Effector CD4-positive, alpha-beta T cell (primary cell): ENCODE results near the gene MYL10.

Source experiments
- DNase-seq: peaks from one replicate; pipeline ENCODE4 v3.0.0-alpha.2; 2020

Gene MYL10

GRCh38 chr7:101595246-101595645, 33.9 kb downstream of the MYL10 start:
- no peak for DNase-seq

GRCh38 chr7:101594790-101595189, 34.3 kb downstream of the MYL10 start:
- no peak for DNase-seq

DNA sequence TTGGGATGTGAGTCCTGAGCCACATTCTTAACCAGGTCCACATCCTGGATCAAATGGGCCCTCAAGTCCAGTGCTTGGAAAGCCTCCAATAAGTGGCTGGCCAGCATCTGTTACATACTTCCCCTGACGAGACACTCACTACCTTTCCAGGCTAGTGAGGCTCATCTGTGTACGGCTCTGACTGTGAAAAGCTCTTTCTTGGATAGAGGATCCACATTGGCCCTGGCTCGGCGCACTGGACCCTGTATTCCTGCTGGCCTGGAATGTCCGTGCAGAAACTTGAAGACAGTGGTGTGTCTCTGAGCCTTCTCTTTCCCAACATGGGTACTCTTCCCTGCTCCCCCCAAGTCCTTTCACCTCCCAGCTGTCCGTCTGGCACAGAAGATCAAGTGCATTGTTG, 35.5 kb downstream of the MYL10 start:
- DNase-seq = no peak

GRCh38 chr7:101591504-101591903, 37.6 kb downstream of the MYL10 start:
- DNase-seq = no peak

GRCh38 chr7:101590663-101591435, 38.2 kb downstream of the MYL10 start:
- DNase-seq = no peak

- DNase-seq = no peak
These were observed 39.0 kb downstream of the MYL10 start for GRCh38 chr7:101589976-101590662.

DNA sequence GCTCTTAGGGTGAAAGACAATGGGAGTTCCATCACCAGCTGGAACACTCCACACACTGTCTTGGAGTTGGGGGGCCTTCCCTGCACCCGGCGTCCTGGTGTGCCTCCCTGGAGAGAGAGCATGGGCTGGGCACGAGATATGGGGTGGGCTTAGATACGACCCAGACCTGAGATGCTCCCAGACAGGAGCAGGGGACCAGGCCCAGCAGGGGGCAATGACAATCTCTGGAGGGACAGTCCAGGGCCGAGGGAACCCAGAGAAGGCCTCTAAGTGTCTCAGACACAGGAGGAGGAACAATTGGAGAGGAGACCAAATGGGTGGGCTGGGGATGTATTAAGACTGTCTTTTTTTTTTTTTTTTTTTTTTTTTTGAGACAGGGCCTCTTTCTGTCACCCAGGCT, 40.0 kb downstream of the MYL10 start:
- DNase-seq = no peak

GRCh38 chr7:101588131-101588935, 40.8 kb downstream of the MYL10 start:
- DNase-seq = no peak

DNA sequence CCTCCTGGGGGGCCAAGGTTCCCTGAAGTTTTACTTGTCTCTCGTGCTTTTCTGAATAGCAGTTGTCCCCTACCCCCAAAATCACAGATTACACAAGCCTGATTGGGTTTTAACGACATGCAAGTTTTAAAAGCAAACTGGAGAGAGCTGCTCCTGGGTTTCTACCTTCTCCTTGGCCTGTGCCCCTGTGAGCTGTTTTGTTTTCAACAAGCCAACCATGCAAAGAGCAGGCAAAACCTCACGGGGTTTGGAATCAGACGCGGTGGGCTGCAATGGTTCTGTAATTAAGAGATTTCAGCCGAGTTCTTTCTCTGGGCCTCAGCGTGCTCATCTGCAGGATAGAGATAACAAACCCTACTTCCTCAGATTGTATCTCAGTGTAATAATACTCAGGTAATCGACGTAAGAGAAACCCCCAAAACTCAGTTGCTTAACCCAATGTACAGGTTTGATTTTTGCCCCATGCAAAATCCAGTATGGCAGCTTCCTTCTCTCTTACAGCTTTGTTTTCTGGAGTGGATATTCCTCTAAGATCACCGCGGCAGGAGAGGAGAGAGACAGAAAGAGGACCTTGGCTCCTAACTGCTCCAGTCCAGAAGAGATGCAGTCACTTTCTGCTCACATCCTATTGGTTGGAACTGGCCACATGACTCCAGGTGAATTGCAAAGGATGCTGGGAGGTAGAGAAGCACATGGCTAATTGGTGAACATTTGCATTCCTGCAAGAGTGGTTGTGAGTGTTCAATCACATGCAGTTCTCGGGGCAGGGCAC, 42.0 kb downstream of the MYL10 start:
- DNase-seq = no peak

DNA sequence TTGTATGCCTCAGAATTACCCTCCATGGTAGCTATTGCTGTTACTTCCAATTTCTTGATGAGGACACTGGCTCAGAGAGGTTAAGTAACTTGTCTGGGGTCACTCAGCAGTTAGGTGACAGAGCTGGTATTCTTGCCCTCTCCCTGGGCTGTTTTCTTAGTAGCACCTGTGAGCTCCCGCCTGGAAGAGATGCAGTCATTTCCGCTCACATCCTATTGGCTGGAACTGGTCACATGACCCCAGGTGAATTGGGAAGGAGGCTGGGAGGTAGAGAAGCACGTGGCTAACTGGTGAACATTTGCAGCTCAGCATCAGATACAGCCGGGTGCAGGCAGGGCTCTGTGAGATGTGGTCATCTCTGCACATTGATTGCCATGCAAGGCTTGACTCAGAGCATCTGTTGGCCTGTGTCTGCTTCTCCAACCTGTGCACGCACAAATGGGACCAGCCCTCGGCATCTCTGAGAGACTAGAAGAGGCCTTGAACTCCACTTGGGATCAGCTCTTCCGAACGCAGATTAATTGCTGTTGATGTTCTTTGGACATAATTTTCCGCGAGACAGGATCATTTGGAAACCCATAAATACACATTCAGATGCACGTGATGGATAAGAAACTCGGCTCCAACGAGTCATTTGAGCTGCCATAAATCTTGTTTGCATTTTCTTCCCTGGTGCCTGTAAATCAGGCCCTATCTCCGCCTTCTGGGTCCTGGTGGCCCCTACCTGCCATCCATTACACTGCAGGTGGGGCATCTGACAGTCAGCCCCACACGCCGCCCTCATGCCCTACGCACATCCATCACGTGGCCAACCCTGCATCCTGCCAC, 42.8 kb downstream of the MYL10 start:
- no peak for DNase-seq

DNA sequence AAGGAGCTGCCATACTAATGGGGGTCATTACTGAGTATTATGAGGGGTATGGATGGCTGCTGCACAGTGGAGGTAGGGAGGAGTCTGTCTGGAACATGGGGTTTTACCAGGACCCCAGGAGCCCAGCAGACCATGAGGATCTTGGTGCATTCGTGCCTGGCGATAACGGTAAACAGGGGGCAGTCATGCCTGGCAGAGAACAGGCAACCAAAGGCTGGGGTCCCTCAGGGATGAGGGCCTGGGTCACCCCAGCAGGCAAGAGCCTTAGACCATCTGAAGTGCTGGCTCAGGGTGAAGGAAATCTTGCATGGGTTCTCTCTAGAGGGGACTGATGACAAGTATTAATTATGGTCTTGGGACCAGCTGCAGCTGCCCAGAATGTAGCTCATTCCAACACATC, 46.1 kb downstream of the MYL10 start:
- no peak for DNase-seq

- DNase-seq = no peak
These were observed 47.2 kb downstream of the MYL10 start for GRCh38 chr7:101581891-101582290.

GRCh38 chr7:101580596-101580995, 48.5 kb downstream of the MYL10 start:
- DNase-seq = no peak

- DNase-seq = no peak
These were observed 50.5 kb downstream of the MYL10 start for GRCh38 chr7:101578552-101578951.

- DNase-seq = no peak
These were observed 52.1 kb downstream of the MYL10 start for GRCh38 chr7:101576998-101577397.

GRCh38 chr7:101575721-101576120, 53.4 kb downstream of the MYL10 start:
- DNase-seq = no peak

DNA sequence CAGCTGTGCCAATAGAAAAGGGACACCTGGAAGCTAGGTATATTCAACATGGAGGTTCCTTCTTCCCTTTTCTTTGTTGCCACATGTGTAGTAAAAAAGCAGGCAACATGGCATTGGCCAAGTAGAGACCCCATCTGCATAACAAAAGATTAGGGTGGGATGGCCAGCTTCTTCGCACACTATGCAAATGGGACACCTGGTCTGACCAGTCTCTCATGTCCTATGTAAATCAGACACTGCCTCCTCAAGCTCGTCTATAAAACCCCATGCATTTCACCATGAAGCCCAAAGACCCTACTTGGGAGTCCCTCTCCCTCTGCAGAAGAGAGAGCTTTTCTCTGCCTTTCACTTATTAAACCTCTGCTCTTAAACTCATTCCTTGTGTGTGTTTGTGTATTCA, 53.9 kb downstream of the MYL10 start:
- no peak for DNase-seq

DNA sequence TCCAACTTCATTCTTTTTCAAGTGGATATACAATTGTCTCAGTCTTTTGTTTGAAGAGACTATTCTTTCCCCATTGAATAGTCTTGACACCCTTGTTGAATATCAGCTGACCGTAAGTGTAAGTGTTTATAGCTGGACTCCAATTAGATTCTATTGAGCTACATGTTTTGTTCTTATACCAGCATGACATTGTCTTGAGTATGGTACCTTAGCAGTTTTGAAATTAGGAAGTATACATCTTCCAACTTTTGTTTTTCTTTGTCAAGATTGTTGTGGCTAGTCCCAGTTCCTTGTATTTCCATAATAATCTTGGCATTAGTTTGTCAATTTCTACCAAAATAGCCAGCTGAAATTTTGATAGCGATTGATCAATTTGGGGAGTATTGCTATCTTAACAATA, 56.9 kb downstream of the MYL10 start:
- no peak for DNase-seq

GRCh38 chr7:101567230-101567629, 61.9 kb downstream of the MYL10 start:
- DNase-seq = no peak

DNA sequence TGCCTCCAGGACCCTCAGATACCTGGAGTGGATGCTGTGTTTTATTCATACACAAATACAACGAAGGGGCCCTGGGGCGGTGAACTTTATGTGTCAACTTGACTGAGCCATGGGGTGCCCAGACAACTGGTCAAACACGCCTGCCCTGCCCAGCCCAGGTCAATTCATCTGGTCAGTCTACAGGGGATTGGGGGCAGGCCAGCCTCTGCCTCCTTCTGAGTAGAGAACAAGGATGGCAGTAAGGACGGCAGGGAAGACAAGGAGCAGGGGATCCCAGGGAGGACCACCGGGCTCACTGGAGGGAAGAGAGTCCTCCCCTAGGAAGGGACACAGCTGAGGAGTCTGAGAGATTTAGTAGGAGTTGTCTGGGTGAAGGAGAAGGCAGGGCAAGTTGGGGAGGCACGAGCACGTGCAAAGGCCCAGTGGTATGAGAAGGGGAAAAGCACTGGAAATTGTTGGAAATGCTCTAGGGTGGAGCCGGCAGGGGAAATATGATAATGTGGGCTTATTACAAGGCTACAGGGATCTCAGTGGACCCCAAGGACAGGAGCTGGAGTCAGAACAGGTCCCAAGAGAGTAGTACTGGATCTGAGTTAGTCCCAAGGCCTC, 63.4 kb downstream of the MYL10 start:
- DNase-seq = no peak

DNA sequence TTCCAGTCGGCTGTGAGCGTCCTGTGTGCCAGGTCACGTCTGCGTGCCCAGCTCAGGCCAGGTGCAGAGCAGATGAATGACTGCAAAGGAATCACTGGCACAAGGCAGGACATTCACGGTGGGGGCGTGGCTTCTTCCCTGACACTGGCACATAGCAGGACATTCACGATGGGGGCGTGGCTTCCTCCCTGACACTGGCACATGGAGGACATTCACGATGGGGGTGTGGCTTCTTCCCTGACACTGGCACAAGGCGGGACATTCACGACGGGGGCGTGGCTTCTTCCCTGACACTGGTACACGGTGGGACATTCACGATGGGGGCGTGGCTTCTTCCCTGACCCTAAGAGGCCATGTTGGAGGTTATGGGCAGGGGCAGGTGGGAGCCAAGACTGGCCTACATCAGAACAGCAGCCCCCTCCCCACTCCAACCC, 64.3 kb downstream of the MYL10 start:
- DNase-seq = no peak
